ENCODE data around the gene CD8B.

Gene CD8B

GRCh38 chr2:86793752-86794151 lies 67.9 kb downstream of the CD8B start:
- DNase-seq, result no peak

- DNase-seq, result no peak
These were observed 70.1 kb downstream of the CD8B start for GRCh38 chr2:86791573-86791972.

DNA sequence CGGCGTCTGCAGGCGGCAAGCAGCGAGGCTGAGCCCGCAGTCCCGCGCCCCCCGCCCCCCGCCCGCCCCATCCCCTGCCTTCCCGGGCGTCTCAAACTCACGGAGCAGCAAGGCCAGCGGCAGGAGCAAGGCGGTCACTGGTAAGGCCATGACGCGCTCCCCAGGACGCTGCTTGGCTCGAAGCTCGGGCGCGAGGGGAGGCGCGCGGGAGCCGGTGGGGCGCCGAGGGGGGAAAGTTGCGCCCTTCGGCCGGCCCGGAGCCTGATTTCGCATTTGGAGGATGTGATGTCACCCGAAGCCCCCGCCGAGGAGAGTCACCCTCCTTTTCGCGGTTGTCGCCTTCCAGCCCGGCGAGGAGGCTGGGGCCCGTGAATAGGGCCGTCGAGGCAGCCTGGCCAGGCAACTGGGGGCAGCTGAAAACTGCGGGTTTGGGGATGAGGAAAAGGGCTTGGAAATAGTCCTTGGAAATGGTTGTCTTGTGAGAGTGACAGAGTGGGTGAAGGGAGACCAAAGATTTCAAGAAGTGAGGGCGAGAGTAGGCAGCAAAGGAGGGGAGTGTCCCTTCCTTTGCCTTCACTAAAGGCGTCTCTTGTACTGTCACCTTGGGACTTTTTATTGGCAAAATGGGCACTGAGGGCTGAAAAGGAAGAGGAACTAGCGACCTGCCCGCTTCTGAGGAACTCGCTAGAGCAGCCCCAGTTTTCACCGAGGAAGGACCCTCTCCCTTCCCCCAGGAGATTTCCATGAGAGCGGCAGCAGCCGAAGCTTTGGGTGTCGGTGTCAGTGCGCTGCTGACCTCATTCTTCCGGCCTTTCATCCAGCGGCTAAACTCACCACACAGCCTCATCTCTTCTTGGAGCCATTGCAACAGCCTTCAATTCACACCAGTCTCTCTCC lies 70.8 kb downstream of the CD8B start, which contains the start of gene CD8A:
Gene CD8A, minus strand, starts transcription at position 238 of the 897 bp plus-strand sequence. Its CDS starts 88 bp downstream, at position 150.
- DNase-seq, result peak; percentile 64

GRCh38 chr2:86790134-86790675 lies 71.5 kb downstream of the CD8B start:
- DNase-seq, result no peak

DNA sequence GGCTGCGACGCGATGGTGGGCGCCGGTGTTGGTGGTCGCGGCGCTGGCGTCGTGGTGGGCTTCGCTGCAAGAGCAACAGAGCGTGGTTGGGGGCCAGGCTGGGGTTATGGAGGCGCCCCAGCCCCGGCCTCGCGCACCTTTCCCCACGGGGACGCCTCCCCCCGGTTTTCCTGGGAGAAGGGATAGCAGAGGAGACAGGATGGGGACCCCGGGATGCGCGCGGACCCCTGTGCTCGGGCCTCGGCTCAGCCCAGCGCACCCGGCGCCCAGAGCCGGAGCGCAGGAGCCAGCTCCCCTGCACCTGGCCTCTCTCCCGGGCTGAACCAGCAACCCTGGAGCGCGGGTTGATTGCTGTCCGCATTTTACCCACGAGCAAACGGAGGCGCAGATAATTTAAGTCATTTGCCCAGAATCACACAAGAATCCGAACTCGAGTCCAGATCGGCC lies 72.0 kb downstream of the CD8B start:
- no peak for DNase-seq

DNA sequence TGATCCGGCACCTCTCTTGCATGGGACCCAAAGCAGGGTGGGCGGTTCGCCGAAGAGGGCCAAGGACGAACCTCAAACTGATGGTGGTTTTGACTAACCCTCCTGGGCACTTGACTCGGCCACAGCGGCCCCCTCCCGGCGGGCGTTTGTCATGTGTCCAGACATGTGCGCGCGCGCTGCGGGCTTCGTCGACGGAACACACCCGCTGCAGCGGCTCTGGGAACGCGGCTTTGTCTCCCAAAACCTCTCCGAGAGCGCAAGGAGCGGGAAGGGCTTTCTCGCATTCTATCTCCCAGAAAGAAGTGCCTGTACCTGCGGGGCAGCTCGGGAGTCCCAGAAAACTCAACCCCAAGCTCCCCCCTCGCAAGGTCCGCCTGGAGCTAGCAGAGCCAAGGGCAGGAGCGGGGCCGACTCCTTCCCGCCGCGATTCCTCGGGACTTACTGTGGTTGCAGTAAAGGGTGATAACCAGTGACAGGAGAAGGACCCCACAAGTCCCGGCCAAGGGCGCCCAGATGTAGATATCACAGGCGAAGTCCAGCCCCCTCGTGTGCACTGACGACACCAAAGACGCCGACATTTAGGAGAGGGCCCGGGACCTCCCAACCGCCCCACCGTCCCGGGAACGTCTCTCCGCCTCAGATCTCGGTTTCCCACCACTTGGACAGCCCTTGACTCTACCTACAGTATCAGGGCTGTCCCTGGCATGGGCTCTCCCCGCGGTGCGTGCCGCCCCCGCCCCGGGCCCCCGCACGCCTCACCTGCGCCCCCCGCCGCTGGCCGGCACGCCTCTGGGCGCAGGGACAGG lies 72.6 kb downstream of the CD8B start:
- no peak for DNase-seq

- DNase-seq, result no peak
These were observed 73.5 kb downstream of the CD8B start for GRCh38 chr2:86788165-86788564.

DNA sequence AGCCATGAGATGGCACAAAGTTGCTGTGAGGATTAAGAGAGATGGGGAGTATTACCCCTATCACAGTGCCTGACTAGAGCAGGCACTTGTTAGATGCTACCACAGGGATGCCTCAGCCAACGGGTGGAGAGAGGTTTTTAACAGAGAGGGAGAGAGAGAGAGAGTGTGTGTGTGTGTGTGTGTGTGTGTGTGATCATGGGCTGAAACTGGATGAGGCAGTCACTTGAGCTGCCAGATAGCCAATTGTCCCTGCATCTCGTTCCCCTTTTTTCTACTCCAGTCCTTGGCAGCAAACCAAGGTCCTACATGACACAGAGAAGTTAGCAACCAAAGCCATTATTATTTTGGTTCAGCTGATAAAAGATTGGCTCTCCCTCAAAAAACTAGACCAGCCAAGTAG lies 74.0 kb downstream of the CD8B start:
- peak; percentile 37 for DNase-seq

- DNase-seq, result peak; percentile 78
These were observed 75.6 kb downstream of the CD8B start for GRCh38 chr2:86786001-86786536.

GRCh38 chr2:86785456-86785855 lies 76.2 kb downstream of the CD8B start:
- peak; percentile 80 for DNase-seq

- no peak for DNase-seq
These were observed 77.9 kb downstream of the CD8B start for GRCh38 chr2:86783615-86784339.

- no peak for DNase-seq
These were observed 78.9 kb downstream of the CD8B start for GRCh38 chr2:86782748-86783147.

GRCh38 chr2:86781363-86781762 lies 80.3 kb downstream of the CD8B start:
- no peak for DNase-seq

DNA sequence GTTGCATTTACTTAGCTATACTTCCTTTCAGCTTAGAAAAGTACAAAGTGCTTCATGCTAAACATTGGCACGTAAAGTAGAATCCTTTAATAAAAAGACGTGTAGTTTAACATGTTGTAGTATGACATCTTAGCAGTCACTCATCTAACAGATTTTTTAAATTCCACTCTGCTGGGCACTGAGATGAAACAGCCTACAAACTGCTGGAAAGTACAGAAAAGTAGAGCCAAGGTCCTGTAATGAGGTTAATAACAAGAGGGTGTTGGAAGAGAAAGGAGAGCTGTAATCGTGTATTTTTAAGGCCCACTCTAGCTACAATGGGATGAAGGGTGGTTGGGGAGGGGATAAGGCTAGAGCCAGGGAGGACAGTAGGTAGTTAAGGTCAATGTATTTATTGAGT lies 81.7 kb downstream of the CD8B start:
- no peak for DNase-seq

DNA sequence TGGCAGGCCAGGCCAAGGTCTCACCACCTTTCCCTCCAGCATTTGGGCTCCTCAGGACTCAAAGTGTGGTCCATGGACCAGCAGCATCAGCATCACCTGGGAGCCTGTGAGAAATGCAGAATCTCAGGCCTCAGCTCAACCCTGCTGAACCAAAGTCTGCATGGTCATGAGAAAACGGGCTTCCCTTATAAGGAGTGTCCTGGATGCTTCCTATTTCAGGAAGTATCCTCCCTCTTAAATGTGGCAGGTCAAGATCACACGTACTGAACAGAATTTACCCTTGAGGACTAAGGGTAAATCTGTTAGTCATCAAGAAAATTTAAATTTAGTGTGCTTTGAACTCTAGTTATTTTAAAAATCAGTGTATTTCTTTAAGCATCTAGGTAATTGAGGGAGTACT lies 82.7 kb downstream of the CD8B start:
- no peak for DNase-seq

DNA sequence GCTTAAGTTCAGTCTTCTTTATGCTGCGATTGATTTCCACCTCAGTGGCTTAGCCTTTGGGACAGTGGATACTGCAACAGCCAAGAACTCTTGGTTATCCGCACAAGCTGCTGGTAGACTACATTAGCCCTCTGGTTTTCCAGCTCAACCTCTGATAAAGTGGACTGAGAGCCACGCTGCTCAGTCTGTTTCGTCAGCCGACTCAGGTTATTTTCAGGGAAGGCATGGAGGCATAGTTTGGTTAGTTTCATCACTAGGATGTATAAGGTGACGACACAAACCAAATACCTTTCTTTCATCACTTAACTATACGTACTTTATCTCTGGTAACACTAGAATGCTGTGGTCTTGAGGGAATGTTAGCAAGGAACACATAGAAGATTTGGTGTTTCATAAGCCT lies 85.2 kb downstream of the CD8B start:
- no peak for DNase-seq

- DNase-seq, result no peak
These were observed 86.3 kb downstream of the CD8B start for GRCh38 chr2:86775338-86775737.

- no peak for DNase-seq
These were observed 86.8 kb downstream of the CD8B start for GRCh38 chr2:86774862-86775261.

DNA sequence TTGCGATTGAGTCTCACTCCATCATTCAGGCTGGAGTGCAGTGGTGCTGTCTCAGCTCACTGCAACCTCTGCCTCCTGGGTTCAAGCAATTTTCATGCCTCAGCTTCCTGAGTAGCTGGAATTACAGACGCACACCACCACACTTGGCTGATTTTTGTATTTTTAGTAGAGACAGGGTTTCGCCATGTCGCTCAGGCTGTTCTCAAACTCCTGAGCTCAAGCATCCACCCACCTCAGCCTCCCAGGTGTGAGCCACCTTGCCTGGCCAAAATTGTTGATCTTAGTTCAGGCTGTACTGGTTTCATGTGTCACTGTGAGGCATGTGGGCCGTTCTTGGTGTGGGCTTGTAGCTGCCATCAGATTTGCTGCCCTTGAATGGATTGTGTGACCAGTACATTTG lies 89.1 kb downstream of the CD8B start:
- no peak for DNase-seq

DNA sequence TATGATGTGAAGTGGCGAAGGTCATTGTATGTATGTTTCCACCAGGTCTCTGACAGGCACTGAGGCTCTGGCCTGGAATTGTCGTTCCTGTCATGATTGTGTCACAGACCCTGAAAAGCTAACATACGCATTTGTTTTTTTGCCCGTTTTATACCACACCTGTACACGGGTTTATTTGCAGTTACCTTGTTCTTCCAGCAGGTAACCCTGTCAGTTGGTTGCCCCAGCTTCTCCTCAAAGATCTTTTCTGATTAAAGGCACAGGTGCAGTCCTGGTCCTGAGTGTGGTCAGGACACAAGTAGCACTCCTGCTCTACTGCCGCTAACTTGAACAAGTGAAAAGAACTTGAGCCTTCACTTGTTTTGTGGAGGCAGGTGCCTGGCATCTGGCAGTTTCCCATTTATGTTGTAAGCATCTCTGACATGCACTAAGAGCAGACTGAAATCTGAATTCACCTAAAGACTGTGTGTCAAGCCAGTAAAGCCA lies 90.8 kb downstream of the CD8B start:
- no peak for DNase-seq

DNA sequence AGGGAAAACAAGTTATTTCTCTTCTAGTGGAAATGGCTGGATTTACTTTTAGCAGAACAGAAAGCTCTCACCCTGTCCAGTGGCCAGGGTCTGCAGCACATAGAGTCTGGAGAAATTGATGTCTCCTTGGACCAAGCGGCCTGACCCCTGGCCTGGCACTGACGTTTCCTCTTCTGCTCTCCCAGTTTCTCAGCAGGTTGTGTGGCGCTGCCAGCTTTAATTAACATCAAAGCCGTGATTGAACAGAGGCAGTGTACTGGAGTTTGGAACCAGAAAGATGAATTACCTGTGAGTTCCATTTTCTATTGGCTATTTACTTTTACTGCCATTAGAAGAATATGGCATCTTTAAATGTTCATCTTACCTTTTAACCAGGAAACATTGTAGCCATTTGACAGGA lies 91.8 kb downstream of the CD8B start:
- no peak for DNase-seq

DNA sequence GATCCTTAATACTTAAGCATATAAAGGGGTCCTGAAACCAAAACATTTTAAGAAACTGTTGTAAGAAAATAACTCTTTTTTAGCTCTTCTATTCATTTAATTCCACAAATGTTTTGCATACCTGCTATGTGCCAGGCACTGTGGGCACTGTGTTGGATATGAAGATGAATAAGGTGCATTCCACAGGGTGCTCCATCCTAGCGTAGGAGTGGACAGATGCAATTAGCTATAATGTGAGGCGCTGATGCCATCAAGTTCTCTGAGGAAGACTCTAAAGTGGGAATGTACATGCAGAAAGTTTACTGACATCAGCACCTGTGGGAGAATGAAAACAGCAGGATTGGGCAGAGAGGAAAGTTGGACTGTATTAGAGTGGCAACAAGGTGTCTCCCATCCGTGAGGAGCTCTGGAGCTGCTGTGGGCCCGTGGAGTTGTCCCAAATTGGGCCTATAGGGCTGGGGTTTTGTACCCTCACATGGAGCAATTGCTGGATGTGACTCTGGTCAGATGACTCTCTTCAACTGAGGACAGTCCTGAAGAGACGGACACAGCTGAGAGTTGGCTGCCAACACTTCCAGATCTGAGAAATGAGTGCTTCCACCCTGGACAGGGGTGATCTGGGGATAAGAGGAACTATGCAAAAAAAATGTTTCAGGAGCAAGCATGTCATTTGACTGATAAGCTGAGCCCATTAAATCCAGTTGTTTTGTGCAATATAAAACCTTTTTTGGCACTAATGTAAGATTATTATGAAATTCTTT lies 93.3 kb downstream of the CD8B start:
- no peak for DNase-seq
